ENCODE data around the gene DMAC2L.
A peak's percentile ranks its signal among the peaks of the same experiment; 100 is the strongest.
"Not testable (repeated sequence)": the region's sequence is repeated elsewhere in the genome, so short reads cannot be mapped to it uniquely, and the experiment has no call there.

DMAC2L gene

GRCh38 chr14:50363714-50364111, 51.6 kb downstream of the DMAC2L start:
- no peak overlapping the region for H3K27ac ChIP-seq
- H3K9ac ChIP-seq: peak overlapping the region; percentile 18; the same call in 1 of the 2 replicates
- peaks cover 14% of the 10 kb centered on the region for H3K4me1 ChIP-seq (ENCODE audit: low read depth, poor library complexity, severe bottlenecking)

GRCh38 chr14:50364792-50365191, 52.7 kb downstream of the DMAC2L start:
- Histone ChIP-seq H3K4me1 (ENCODE audit: low read depth, poor library complexity, severe bottlenecking) (peaks cover 14% of the 10 kb centered on the region), H3K27me3 (ENCODE audit: insufficient read depth, low read depth) (no peaks in the 10 kb centered on the region), H3K4me2 (no peak overlapping the region), H2AFZ (ENCODE audit: low read depth) (no peak overlapping the region), H3K79me2 (ENCODE audit: insufficient read depth, low read depth) (no peaks in the 10 kb centered on the region), H3K9ac (no peak overlapping the region), H4K20me1 (ENCODE audit: insufficient read depth) (no peaks in the 10 kb centered on the region), H3K36me3 (ENCODE audit: insufficient read depth) (no peaks in the 10 kb centered on the region), H3K4me3 (IDR thresholded peaks at IDR 0.05; ENCODE audit: insufficient read depth, low read depth, low read length) (no peak overlapping the region), H3K27ac (no peak overlapping the region)
- no peak for TF ChIP-seq CTCF (conservative IDR thresholded peaks at IDR 0.05; ENCODE audit: low read depth, low read length)

More at GRCh38 chr14:50363714-50364111, 51.6 kb downstream of the DMAC2L start:
- no peaks in the 10 kb centered on the region for H3K27me3 ChIP-seq (ENCODE audit: insufficient read depth, low read depth)
- no peaks in the 10 kb centered on the region for H3K36me3 ChIP-seq (ENCODE audit: insufficient read depth)
- peak overlapping the region; percentile 79; the same call in 1 of the 2 replicates for H2AFZ ChIP-seq (ENCODE audit: low read depth)
- H3K79me2 ChIP-seq (ENCODE audit: insufficient read depth, low read depth): no peaks in the 10 kb centered on the region
- no peaks in the 10 kb centered on the region for H4K20me1 ChIP-seq (ENCODE audit: insufficient read depth)
- TF ChIP-seq CTCF (conservative IDR thresholded peaks at IDR 0.05; ENCODE audit: low read depth, low read length): no peak
- H3K4me3 ChIP-seq (IDR thresholded peaks at IDR 0.05; ENCODE audit: insufficient read depth, low read depth, low read length): no peak overlapping the region
- peak overlapping the region; percentile 74 for H3K4me2 ChIP-seq

GRCh38 chr14:50365572-50365971, 53.4 kb downstream of the DMAC2L start:
- H3K79me2 ChIP-seq (ENCODE audit: insufficient read depth, low read depth); H3K27me3 ChIP-seq (ENCODE audit: insufficient read depth, low read depth); H2AFZ ChIP-seq (ENCODE audit: low read depth); H3K27ac ChIP-seq; H3K4me3 ChIP-seq (IDR thresholded peaks at IDR 0.05; ENCODE audit: insufficient read depth, low read depth, low read length); H3K4me2 ChIP-seq; H4K20me1 ChIP-seq (ENCODE audit: insufficient read depth); H3K9ac ChIP-seq; H3K36me3 ChIP-seq (ENCODE audit: insufficient read depth): not testable (repeated sequence)
- H3K4me1 ChIP-seq (ENCODE audit: low read depth, poor library complexity, severe bottlenecking): peaks cover 14% of the 10 kb centered on the region

- Histone ChIP-seq H3K4me3 (IDR thresholded peaks at IDR 0.05; ENCODE audit: insufficient read depth, low read depth, low read length) (no peak overlapping the region), H3K9ac (no peak overlapping the region), H4K20me1 (ENCODE audit: insufficient read depth) (no peaks in the 10 kb centered on the region), H3K27ac (no peak overlapping the region), H3K4me2 (no peak overlapping the region), H3K79me2 (ENCODE audit: insufficient read depth, low read depth) (no peaks in the 10 kb centered on the region), H2AFZ (ENCODE audit: low read depth) (no peak overlapping the region), H3K36me3 (ENCODE audit: insufficient read depth) (no peaks in the 10 kb centered on the region), H3K4me1 (ENCODE audit: low read depth, poor library complexity, severe bottlenecking) (peaks cover 14% of the 10 kb centered on the region), H3K27me3 (ENCODE audit: insufficient read depth, low read depth) (no peaks in the 10 kb centered on the region)
- no peak for TF ChIP-seq CTCF (conservative IDR thresholded peaks at IDR 0.05; ENCODE audit: low read depth, low read length)
Observed at GRCh38 chr14:50366115-50366514, 54.0 kb downstream of the DMAC2L start.

- H2AFZ ChIP-seq (ENCODE audit: low read depth): no peak overlapping the region
- no peaks in the 10 kb centered on the region for H4K20me1 ChIP-seq (ENCODE audit: insufficient read depth)
- H3K27ac ChIP-seq: no peak overlapping the region
- peaks cover 14% of the 10 kb centered on the region for H3K4me1 ChIP-seq (ENCODE audit: low read depth, poor library complexity, severe bottlenecking)
- no peaks in the 10 kb centered on the region for H3K27me3 ChIP-seq (ENCODE audit: insufficient read depth, low read depth)
- H3K4me3 ChIP-seq (IDR thresholded peaks at IDR 0.05; ENCODE audit: insufficient read depth, low read depth, low read length): no peak overlapping the region
- H3K36me3 ChIP-seq (ENCODE audit: insufficient read depth): no peaks in the 10 kb centered on the region
- H3K9ac ChIP-seq: no peak overlapping the region
- H3K4me2 ChIP-seq: no peak overlapping the region
- no peaks in the 10 kb centered on the region for H3K79me2 ChIP-seq (ENCODE audit: insufficient read depth, low read depth)
- no peak for TF ChIP-seq CTCF (conservative IDR thresholded peaks at IDR 0.05; ENCODE audit: low read depth, low read length)
Observed at GRCh38 chr14:50366589-50366988, 54.5 kb downstream of the DMAC2L start.

All from KMS-11 (cell line).